PC-3 (cell line): ENCODE results near the gene CHRM5. TPM values are rescaled to one million over a fixed set of nuclear protein-coding genes. Genes with fewer than 3 reads are reported as not detected.
"Not testable (repeated sequence)": the region's sequence is repeated elsewhere in the genome, so short reads cannot be mapped to it uniquely, and the experiment has no call there.

Experiments
- ATAC-seq: fragments of 200-7000 bp; cut with Tn5 transposase; 2 replicates; pipeline ENCODE4 v1.9.1; 2020; ENCODE audit warnings: mild to moderate bottlenecking, moderate library complexity
- BruUV-seq: library from RNA; stranded (reverse); fragments of 400-500 nt; replicated peaks from 2 replicates; lab custom pipeline; 2021; lab: Mats Ljungman, UMichigan
- CTCF ChIA-PET: fragments of 300-600 bp; sonication (Branson Sonifier 250); formaldehyde crosslinking; loops from one replicate; lab custom pipeline; 2022; ENCODE audit warnings: antibody characterized with exemption; lab: Charles Lee
- POLR2A ChIA-PET: fragments of 300-600 bp; sonication (Branson Sonifier 250); formaldehyde crosslinking; loops from one replicate; lab custom pipeline; 2022; ENCODE audit warnings: antibody characterized with exemption; ENCODE audit not compliant: unreplicated experiment; lab: Charles Lee
- DNase-seq: peaks from one replicate; pipeline ENCODE4 v3.0.0-alpha.2; 2015
- H2AFZ ChIP-seq: fragments of 300-600 bp; sonication (generic); 2 replicates; pipeline ENCODE4 v1.6.0; 2016; ENCODE audit warnings: antibody characterized with exemption, low read length
- H3F3A ChIP-seq: fragments of 300-600 bp; sonication (generic); one replicate; pipeline ENCODE4 v1.6.0; 2017; ENCODE audit warnings: antibody characterized with exemption, low read length, control low read depth, mild to moderate bottlenecking; ENCODE audit not compliant: unreplicated experiment
- H3K27ac ChIP-seq: fragments of 300-600 bp; sonication (generic); 2 replicates; pipeline ENCODE4 v1.5.1; 2016; ENCODE audit warnings: mild to moderate bottlenecking, low read length
- H3K27me3 ChIP-seq: fragments of 300-600 bp; sonication (generic); 2 replicates; pipeline ENCODE4 v1.6.1; 2016; ENCODE audit warnings: low read length, mixed read lengths
- H3K36me3 ChIP-seq: fragments of 300-600 bp; sonication (generic); 2 replicates; pipeline ENCODE4 v1.6.1; 2016; ENCODE audit warnings: low read depth, mixed run types, low read length, mixed read lengths
- H3K4me1 ChIP-seq: fragments of 300-600 bp; sonication (generic); 2 replicates; pipeline ENCODE4 v1.5.1; 2016; ENCODE audit warnings: low read length; ENCODE audit not compliant: insufficient read depth
- H3K4me2 ChIP-seq: fragments of 300-600 bp; sonication (generic); 2 replicates; pipeline ENCODE4 v1.6.0; 2016; ENCODE audit warnings: low read length
- H3K4me3 ChIP-seq: fragments of 300-600 bp; sonication (generic); 2 replicates; pipeline ENCODE4 v1.5.1; 2016; ENCODE audit warnings: mild to moderate bottlenecking, low read length, mixed read lengths
- H3K79me2 ChIP-seq: fragments of 300-600 bp; sonication (generic); 2 replicates; pipeline ENCODE4 v1.6.1; 2017; ENCODE audit warnings: low read length, mixed read lengths
- H3K9ac ChIP-seq: fragments of 300-600 bp; sonication (generic); 2 replicates; pipeline ENCODE4 v1.6.0; 2016; ENCODE audit warnings: mild to moderate bottlenecking, low read length
- H3K9me2 ChIP-seq: fragments of 300-600 bp; sonication (generic); replicated peaks from 2 replicates; pipeline ENCODE4 v1.6.1; 2016; ENCODE audit warnings: mixed run types, low read length, mixed read lengths
- H3K9me3 ChIP-seq: fragments of 300-600 bp; sonication (generic); 2 replicates; pipeline ENCODE4 v1.6.1; 2016; ENCODE audit warnings: low read length, mixed read lengths
- H4K20me1 ChIP-seq: fragments of 300-600 bp; sonication (generic); 2 replicates; pipeline ENCODE4 v1.6.1; 2016; ENCODE audit warnings: low read length, mixed read lengths
- CTCF ChIP-seq: fragments of 300-600 bp; sonication (generic); conservative IDR thresholded peaks from 2 replicates; pipeline ENCODE4 v1.5.1; 2017; ENCODE audit warnings: antibody characterized with exemption, low read depth, mild to moderate bottlenecking, low read length
- EZH2 ChIP-seq: fragments of 300-600 bp; sonication (generic); IDR thresholded peaks from one replicate; pipeline ENCODE4 v1.6.1; 2017; ENCODE audit warnings: antibody characterized with exemption, mild to moderate bottlenecking, low read length; ENCODE audit not compliant: unreplicated experiment
- EZH2phosphoT487 ChIP-seq: fragments of 300-600 bp; sonication (generic); IDR thresholded peaks from 2 replicates; pipeline ENCODE4 v1.6.1; 2018; ENCODE audit warnings: mild to moderate bottlenecking, antibody characterized with exemption, low read length, borderline replicate concordance
- intact Hi-C: fragments of 100-400 bp; cut with micrococcal nuclease; formaldehyde crosslinking; loops from 2 replicates; pipeline ENCODE4 v1.9.0; 2023
- total RNA-seq: library from RNA; depleted of rRNA; stranded (reverse); fragments of >200 nt; gene quantifications from 2 replicates; pipeline ENCODE4 v1.2.3, GENCODE V29; 2014

The CHRM5 gene
- total RNA-seq, 1 experiment from 2014 or later = 0.04 TPM

GRCh38 chr15:34013746-34014145 is 45.4 kb downstream of the CHRM5 start:
- Histone ChIP-seq H3K4me3 (no peak overlapping the region), H3K9me3 (no peaks in the 10 kb centered on the region), H3K9me2 (no peaks in the 10 kb centered on the region), H3K27ac (no peak overlapping the region), H4K20me1 (no peaks in the 10 kb centered on the region), H3K27me3 (no peaks in the 10 kb centered on the region), H2AFZ (no peak overlapping the region), H3K79me2 (no peaks in the 10 kb centered on the region), H3K4me1 (no peaks in the 10 kb centered on the region), H3K9ac (no peak overlapping the region), H3K36me3 (no peaks in the 10 kb centered on the region), H3K4me2 (no peak overlapping the region), H3F3A (no peaks in the 10 kb centered on the region)
- CTCF ChIA-PET = interaction anchor here (0.6 kb wide), 1 partner anchor 255 kb away, joined by 10 read pairs; no protein-coding TSS in a partner anchor
- DNase-seq = no peak
- no TSS peak for BruUV-seq
- no peak for ATAC-seq
- POLR2A ChIA-PET = no interaction called here
- intact Hi-C loops = no loop called here
- TF ChIP-seq EZH2 = no peak
- TF ChIP-seq EZH2phosphoT487 = no peak
- no peak for TF ChIP-seq CTCF

- H2AFZ ChIP-seq = no peak overlapping the region
- H3K4me3 ChIP-seq = no peak overlapping the region
- H3K9ac ChIP-seq = no peak overlapping the region
- TF ChIP-seq CTCF = no peak
- no peak for TF ChIP-seq EZH2
- ChIA-PET POLR2A (no interaction called here), CTCF (no interaction called here)
- no peaks in the 10 kb centered on the region for H3K4me1 ChIP-seq
- no peaks in the 10 kb centered on the region for H3F3A ChIP-seq
- no peaks in the 10 kb centered on the region for H4K20me1 ChIP-seq
- intact Hi-C loops = no loop called here
- H3K79me2 ChIP-seq = no peaks in the 10 kb centered on the region
- no peaks in the 10 kb centered on the region for H3K9me3 ChIP-seq
- no peak for ATAC-seq
- H3K27ac ChIP-seq = no peak overlapping the region
- no peaks in the 10 kb centered on the region for H3K36me3 ChIP-seq
- no TSS peak for BruUV-seq
- no peaks in the 10 kb centered on the region for H3K9me2 ChIP-seq
- no peaks in the 10 kb centered on the region for H3K27me3 ChIP-seq
- DNase-seq = no peak
- H3K4me2 ChIP-seq = no peak overlapping the region
These were observed 46.3 kb downstream of the CHRM5 start for GRCh38 chr15:34014556-34014955.

- CTCF ChIA-PET = no interaction called here
- no TSS peak for BruUV-seq
These were observed 49.8 kb downstream of the CHRM5 start for GRCh38 chr15:34018021-34018645.

GRCh38 chr15:34018738-34019137 is 50.4 kb downstream of the CHRM5 start:
- BruUV-seq, H3K4me2 ChIP-seq, intact Hi-C loops, POLR2A ChIA-PET, H3K27me3 ChIP-seq, H3F3A ChIP-seq, H4K20me1 ChIP-seq, H3K27ac ChIP-seq, H3K4me1 ChIP-seq, DNase-seq, H3K79me2 ChIP-seq, H3K36me3 ChIP-seq, H3K9me3 ChIP-seq, H3K9ac ChIP-seq, H3K4me3 ChIP-seq, H3K9me2 ChIP-seq, ATAC-seq, H2AFZ ChIP-seq: not testable (repeated sequence)
- CTCF ChIA-PET = interaction anchor here (0.6 kb wide), 1 partner anchor 280 kb away, joined by 3 read pairs; no protein-coding TSS in a partner anchor

More at GRCh38 chr15:34018021-34018645, 49.8 kb downstream of the CHRM5 start:
- no peak overlapping the region for H3K4me2 ChIP-seq
- no peaks in the 10 kb centered on the region for H3K27me3 ChIP-seq
- H3F3A ChIP-seq = no peaks in the 10 kb centered on the region
- H4K20me1 ChIP-seq = no peaks in the 10 kb centered on the region
- POLR2A ChIA-PET = no interaction called here
- no peak for DNase-seq
- no peak overlapping the region for H3K27ac ChIP-seq
- TF ChIP-seq EZH2phosphoT487 (no peak), EZH2 (no peak), CTCF (no peak)
- H3K9ac ChIP-seq = no peak overlapping the region
- no peaks in the 10 kb centered on the region for H3K9me2 ChIP-seq
- no peak overlapping the region for H2AFZ ChIP-seq
- H3K9me3 ChIP-seq = no peaks in the 10 kb centered on the region
- H3K4me1 ChIP-seq = no peaks in the 10 kb centered on the region
- no peak for ATAC-seq
- H3K36me3 ChIP-seq = no peaks in the 10 kb centered on the region
- H3K4me3 ChIP-seq = no peak overlapping the region
- no peaks in the 10 kb centered on the region for H3K79me2 ChIP-seq
- intact Hi-C loops = no loop called here
